ENCODE results near the gene PRKAR1B.
"Not testable (repeated sequence)": the region's sequence is repeated elsewhere in the genome, so short reads cannot be mapped to it uniquely, and the experiment has no call there.

Gene PRKAR1B

GRCh38 chr7:620885-621284 is 106.2 kb downstream of the PRKAR1B start:
- no peak for TF ChIP-seq CTCF (IDR thresholded peaks at IDR 0.05; ENCODE audit: insufficient read depth, low read depth, low read length, missing control alignments)
- H3K4me3 ChIP-seq (ENCODE audit: low read length), result no peak overlapping the region
- DNase-seq (ENCODE audit: low read depth), result no peak

- H3K4me3 ChIP-seq (ENCODE audit: low read length), result no peak overlapping the region
- TF ChIP-seq CTCF (IDR thresholded peaks at IDR 0.05; ENCODE audit: insufficient read depth, low read depth, low read length, missing control alignments), result no peak
- peak; percentile 79 for DNase-seq (ENCODE audit: low read depth)
These were observed 107.0 kb downstream of the PRKAR1B start for GRCh38 chr7:620056-620455.

GRCh38 chr7:619368-619840 is 107.7 kb downstream of the PRKAR1B start:
- no peak for TF ChIP-seq CTCF (IDR thresholded peaks at IDR 0.05; ENCODE audit: insufficient read depth, low read depth, low read length, missing control alignments)
- no peak overlapping the region for H3K4me3 ChIP-seq (ENCODE audit: low read length)
- no peak for DNase-seq (ENCODE audit: low read depth)

- no peak for TF ChIP-seq CTCF (IDR thresholded peaks at IDR 0.05; ENCODE audit: insufficient read depth, low read depth, low read length, missing control alignments)
- DNase-seq (ENCODE audit: low read depth), result no peak
- H3K4me3 ChIP-seq (ENCODE audit: low read length), result no peak overlapping the region
These were observed 108.3 kb downstream of the PRKAR1B start for GRCh38 chr7:618539-619367.

GRCh38 chr7:617614-618538 is 109.2 kb downstream of the PRKAR1B start:
- DNase-seq (ENCODE audit: low read depth), result no peak
- TF ChIP-seq CTCF (IDR thresholded peaks at IDR 0.05; ENCODE audit: insufficient read depth, low read depth, low read length, missing control alignments), result no peak
- H3K4me3 ChIP-seq (ENCODE audit: low read length), result no peak overlapping the region

- DNase-seq (ENCODE audit: low read depth), result peak; percentile 77
- H3K4me3 ChIP-seq (ENCODE audit: low read length), result peak overlapping the region; percentile 18
- TF ChIP-seq CTCF (IDR thresholded peaks at IDR 0.05; ENCODE audit: insufficient read depth, low read depth, low read length, missing control alignments), result no peak
These were observed 113.5 kb downstream of the PRKAR1B start for GRCh38 chr7:613442-614140.

- DNase-seq (ENCODE audit: low read depth); H3K4me3 ChIP-seq (ENCODE audit: low read length): not testable (repeated sequence)
These were observed 115.2 kb downstream of the PRKAR1B start for GRCh38 chr7:611837-612236.
